Right lobe of liver (tissue), 6 donors: Measurements from ENCODE around the gene ZNF787. TPM values are rescaled to one million over a fixed set of nuclear protein-coding genes. Genes with fewer than 3 reads are reported as not detected.
A peak's percentile ranks its signal among the peaks of the same experiment; 100 is the strongest.

Source experiments
- ATAC-seq, 4 donors: fragments of 200-7000 bp; cut with Tn5 transposase; one replicate each; pipeline ENCODE4 v1.9.1; 2020; ENCODE audit warnings: mild to moderate bottlenecking in 4 of 4, moderate library complexity in 4 of 4
- DNase-seq, 3 donors: peaks; one replicate each; pipeline ENCODE4 v3.0.0-alpha.2; 2020
- H3K27ac ChIP-seq, 3 donors: fragments of 200-600 bp; one replicate each; pipeline ENCODE4 v1.8.0; 2022
- H3K27me3 ChIP-seq, 2 donors: fragments of 200-600 bp; one replicate each; pipeline ENCODE4 v1.8.0; 2022
- H3K36me3 ChIP-seq, 4 donors: fragments of 200-600 bp; sonication (generic) in 1 of 4; one replicate each; pipeline versions ENCODE4 v1.5.1 to v1.8.0; 2017 to 2022; ENCODE audit warnings: control low read depth in 1 of 4
- H3K4me1 ChIP-seq, 4 donors: fragments of 200-600 bp; sonication (generic) in 1 of 4; one replicate each; pipeline versions ENCODE4 v1.5.1 to v1.8.0; 2017 to 2022; ENCODE audit warnings: control low read depth in 1 of 4
- H3K4me3 ChIP-seq, 3 donors: fragments of 200-600 bp; one replicate each; pipeline ENCODE4 v1.8.0; 2022
- H3K9me3 ChIP-seq, 4 donors: fragments of 200-600 bp; sonication (generic) in 1 of 4; one replicate each; pipeline versions ENCODE4 v1.5.1 to v1.8.0; 2017 to 2022; ENCODE audit warnings: control low read depth in 1 of 4
- CTCF ChIP-seq, 4 donors: fragments of 200-600 bp in 3 of 4; fragments of 450-650 bp in 1 of 4; IDR thresholded peaks; one replicate each; pipeline versions ENCODE4 v1.5.1 to v1.8.0; 2016 to 2022; ENCODE audit warnings: antibody characterized with exemption in 4 of 4, mild to moderate bottlenecking in 2 of 4
- POLR2A ChIP-seq: fragments of 450-650 bp; IDR thresholded peaks from one replicate; pipeline ENCODE4 v1.6.1; 2017; ENCODE audit warnings: antibody characterized with exemption, mild to moderate bottlenecking
- WGBS: methylation state at CpG from one replicate; pipeline ENCODE4 v1.1.6; 2018; ENCODE audit warnings: low coverage, low lambda C conversion rate; ENCODE audit not compliant: insufficient coverage; ENCODE audit errors: missing lambda C conversion rate; 5-methylcytosine and 5-hydroxymethylcytosine counted together
- intact Hi-C, 2 donors: fragments of 100-400 bp; cut with DNase I; formaldehyde crosslinking; loops; one replicate each; pipeline versions ENCODE4 v1.11.2 to v1.14.1; 2022
- total RNA-seq, 6 experiments: library from RNA; depleted of rRNA in 2 of 6; stranded (reverse); fragments of >200 nt in 2 of 6; fragmentation: NEBNext Ultra II Directional in 3 of 6; extraction: Animal tissue kit (Norgen Biotek cat#: 25700) in 3 of 6; gene quantifications; one replicate each; pipeline versions ENCODE4 v1.1.0 to v1.2.4, GENCODE V29; 2016 to 2023
- donor health status: DM: no; HTN: yes; CAD: no.
- donor health status: DM: no; HTN: no; CAD: no.
- donor health status: DM: no; HTN: no; CAD: no.
- donor health status: DM: no; HTN: yes; CAD: no.
- donor health status: DM: no; HTN: yes; CAD: no.

Gene ZNF787
- total RNA-seq, 6 experiments from 2014 or later, result 15.8 to 26.0 (median 22.5) TPM

GRCh38 chr19:56147307-56147706 is 26.2 kb upstream of the ZNF787 start:
- Histone ChIP-seq H3K9me3 (no peaks in the 10 kb centered on the region), H3K4me3 (no peak overlapping the region), H3K27me3 (no peaks in the 10 kb centered on the region), H3K27ac (no peak overlapping the region), H3K36me3 (peaks cover 0 to 22% (median 2%) of the 10 kb centered on the region in 4 donors), H3K4me1 (peaks cover 0 to 39% (median 19%) of the 10 kb centered on the region in 4 donors)
- WGBS, result 100% methylated on average over 2 of the region's 22 CpGs
- DNase-seq (no peak), ATAC-seq (no peak)
- no peak for TF ChIP-seq CTCF (IDR thresholded peaks at IDR 0.05)
- no peak for TF ChIP-seq POLR2A
- intact Hi-C loops, result no loop called here

- Histone ChIP-seq H3K27me3 (no peaks in the 10 kb centered on the region), H3K4me3 (no peak overlapping the region), H3K27ac (no peak overlapping the region), H3K9me3 (no peaks in the 10 kb centered on the region), H3K4me1 (peaks cover 0 to 40% (median 20%) of the 10 kb centered on the region in 4 donors), H3K36me3 (peaks cover 0 to 22% (median 2%) of the 10 kb centered on the region in 4 donors)
- TF ChIP-seq POLR2A, result no peak
- no peak for TF ChIP-seq CTCF (IDR thresholded peaks at IDR 0.05)
- DNase-seq (no peak), ATAC-seq (no peak)
- intact Hi-C loops, result no loop called here
- 95% methylated on average over 8 of the region's 31 CpGs for WGBS
Measured at GRCh38 chr19:56146904-56147303, 25.8 kb upstream of the ZNF787 start.

GRCh38 chr19:56145698-56146097 is 24.6 kb upstream of the ZNF787 start:
- peak in 1 of 3 donors; percentile 69 for DNase-seq
- 40% methylated on average over 5 of the region's 10 CpGs for WGBS
- H3K9me3 ChIP-seq, result no peaks in the 10 kb centered on the region
- peaks cover 0 to 40% (median 20%) of the 10 kb centered on the region in 4 donors for H3K4me1 ChIP-seq
- intact Hi-C loops, result no loop called here
- peak in 1 of 4 donors; percentile 18 for TF ChIP-seq CTCF (IDR thresholded peaks at IDR 0.05)
- no peak for TF ChIP-seq POLR2A
- peaks cover 0 to 22% (median 2%) of the 10 kb centered on the region in 4 donors for H3K36me3 ChIP-seq
- peak overlapping the region in 1 of 3 donors; percentile 53 for H3K27ac ChIP-seq
- peak in 2 of 4 donors; percentile 3 to 4 for ATAC-seq
- no peaks in the 10 kb centered on the region for H3K27me3 ChIP-seq
- H3K4me3 ChIP-seq, result no peak overlapping the region

- intact Hi-C loops, result no loop called here
- Histone ChIP-seq H3K36me3 (peaks cover 0 to 15% (median 2%) of the 10 kb centered on the region in 4 donors), H3K9me3 (no peaks in the 10 kb centered on the region), H3K27ac (peak overlapping the region in 1 of 3 donors; percentile 67), H3K4me3 (no peak overlapping the region), H3K27me3 (no peaks in the 10 kb centered on the region), H3K4me1 (peaks cover 0 to 46% (median 23%) of the 10 kb centered on the region in 4 donors)
- WGBS, result 83% methylated on average over 3 of the region's 12 CpGs
- ATAC-seq, result no peak
- TF ChIP-seq CTCF (IDR thresholded peaks at IDR 0.05) (no peak), POLR2A (no peak)
- DNase-seq, result no peak
Measured at GRCh38 chr19:56144831-56145230, 23.7 kb upstream of the ZNF787 start.

GRCh38 chr19:56144376-56144775 is 23.3 kb upstream of the ZNF787 start:
- peaks cover 0 to 51% (median 25%) of the 10 kb centered on the region in 4 donors for H3K4me1 ChIP-seq
- H3K4me3 ChIP-seq, result no peak overlapping the region
- ATAC-seq (no peak), DNase-seq (no peak)
- H3K27ac ChIP-seq, result peak overlapping the region in 2 of 3 donors; percentile 67 to 81
- peaks cover 0 to 15% (median 2%) of the 10 kb centered on the region in 4 donors for H3K36me3 ChIP-seq
- no peaks in the 10 kb centered on the region for H3K9me3 ChIP-seq
- 38% methylated on average over 2 of the region's 6 CpGs for whole genome bisulfite sequencing
- H3K27me3 ChIP-seq, result no peaks in the 10 kb centered on the region
- intact Hi-C loops, result no loop called here
- TF ChIP-seq POLR2A (no peak), CTCF (IDR thresholded peaks at IDR 0.05) (no peak)
